Chondrocyte (in vitro differentiated cells): ENCODE measurements around the gene PRKCA. TPM values are rescaled to one million over a fixed set of nuclear protein-coding genes. Genes with fewer than 3 reads are reported as not detected.

Experiments used
- DNase-seq: peaks from one replicate; pipeline ENCODE4 v3.0.0; 2021; ENCODE audit warnings: mixed read lengths, low spot score
- H3K27ac Mint-ChIP-seq: one replicate; pipeline ENCODE4 v1.8.0; 2021; ENCODE audit warnings: mild to moderate bottlenecking, moderate library complexity, mixed read lengths; ENCODE audit not compliant: unreplicated experiment
- H3K27me3 Mint-ChIP-seq: 2 replicates; pipeline ENCODE4 v1.8.0; 2021; ENCODE audit warnings: low read depth, mixed read lengths
- H3K36me3 Mint-ChIP-seq: 2 replicates; pipeline ENCODE4 v1.8.0; 2021; ENCODE audit warnings: low read depth, mixed read lengths
- H3K4me1 Mint-ChIP-seq: 2 replicates; pipeline ENCODE4 v1.8.0; 2021; ENCODE audit warnings: low read depth, mild to moderate bottlenecking, mixed read lengths
- H3K4me3 Mint-ChIP-seq: one replicate; pipeline ENCODE4 v1.8.0; 2021; ENCODE audit warnings: mild to moderate bottlenecking, moderate library complexity, mixed read lengths; ENCODE audit not compliant: unreplicated experiment
- H3K9me3 Mint-ChIP-seq: 2 replicates; pipeline ENCODE4 v1.8.0; 2021; ENCODE audit warnings: low read depth, mixed read lengths
- CTCF ChIP-seq: fragments of 200-600 bp; sonication (generic); IDR thresholded peaks from 2 replicates; pipeline ENCODE4 v1.5.0; 2021; ENCODE audit warnings: antibody characterized with exemption, mild to moderate bottlenecking, moderate library complexity
- total RNA-seq: library from RNA; stranded (reverse); gene quantifications from 3 replicates; pipeline ENCODE4 v1.2.1, GENCODE V29; 2021

PRKCA gene
- total RNA-seq, 1 donor from 2014 or later, result 51.5 TPM

GRCh38 chr17:66807182-66807581 is 504.8 kb downstream of the PRKCA start:
- no peaks in the 10 kb centered on the region for H3K27me3 Mint-ChIP-seq

GRCh38 chr17:66809408-66809807 is 507.0 kb downstream of the PRKCA start:
- Mint-ChIP-seq H3K27ac (no peak overlapping the region), H3K36me3 (peaks cover 4% of the 10 kb centered on the region), H3K9me3 (no peaks in the 10 kb centered on the region), H3K4me1 (no peaks in the 10 kb centered on the region), H3K4me3 (no peak overlapping the region), H3K27me3 (no peaks in the 10 kb centered on the region)
- no peak for TF ChIP-seq CTCF
- DNase-seq, result no peak

More at GRCh38 chr17:66807182-66807581, 504.8 kb downstream of the PRKCA start:
- Mint-ChIP-seq H3K9me3 (no peaks in the 10 kb centered on the region), H3K4me3 (no peak overlapping the region), H3K4me1 (no peaks in the 10 kb centered on the region), H3K27ac (no peak overlapping the region), H3K36me3 (peaks cover 9% of the 10 kb centered on the region)
- no peak for TF ChIP-seq CTCF
- peak; percentile 4 for DNase-seq

GRCh38 chr17:66810951-66811682 is 508.7 kb downstream of the PRKCA start:
- no peak for DNase-seq
- Mint-ChIP-seq H3K27ac (no peak overlapping the region), H3K27me3 (no peaks in the 10 kb centered on the region), H3K4me3 (no peak overlapping the region), H3K36me3 (peaks cover 2% of the 10 kb centered on the region), H3K9me3 (no peaks in the 10 kb centered on the region), H3K4me1 (no peaks in the 10 kb centered on the region)
- TF ChIP-seq CTCF, result no peak

- Mint-ChIP-seq H3K9me3 (no peaks in the 10 kb centered on the region), H3K36me3 (no peaks in the 10 kb centered on the region), H3K27me3 (no peaks in the 10 kb centered on the region), H3K27ac (no peak overlapping the region), H3K4me1 (no peaks in the 10 kb centered on the region), H3K4me3 (no peak overlapping the region)
- DNase-seq, result no peak
- TF ChIP-seq CTCF, result no peak
Measured at GRCh38 chr17:66811683-66812054, 509.3 kb downstream of the PRKCA start.

- no peak overlapping the region for H3K4me3 Mint-ChIP-seq
- no peaks in the 10 kb centered on the region for H3K27me3 Mint-ChIP-seq
- no peaks in the 10 kb centered on the region for H3K36me3 Mint-ChIP-seq
- no peak for TF ChIP-seq CTCF
- H3K27ac Mint-ChIP-seq, result no peak overlapping the region
- H3K9me3 Mint-ChIP-seq, result peaks cover 1% of the 10 kb centered on the region
- DNase-seq, result no peak
- H3K4me1 Mint-ChIP-seq, result no peaks in the 10 kb centered on the region
Measured at GRCh38 chr17:66812571-66812970, 510.2 kb downstream of the PRKCA start.
